IPS-11a (cell line): ENCODE measurements around the gene RBM4B.
"Not testable (repeated sequence)": the region's sequence is repeated elsewhere in the genome, so short reads cannot be mapped to it uniquely, and the experiment has no call there.

Source experiments
- H3K4me3 ChIP-seq: one replicate; pipeline ENCODE4 v1.5.1; 2013; ENCODE audit warnings: low read depth, low read length, control low read depth

RBM4B gene

DNA sequence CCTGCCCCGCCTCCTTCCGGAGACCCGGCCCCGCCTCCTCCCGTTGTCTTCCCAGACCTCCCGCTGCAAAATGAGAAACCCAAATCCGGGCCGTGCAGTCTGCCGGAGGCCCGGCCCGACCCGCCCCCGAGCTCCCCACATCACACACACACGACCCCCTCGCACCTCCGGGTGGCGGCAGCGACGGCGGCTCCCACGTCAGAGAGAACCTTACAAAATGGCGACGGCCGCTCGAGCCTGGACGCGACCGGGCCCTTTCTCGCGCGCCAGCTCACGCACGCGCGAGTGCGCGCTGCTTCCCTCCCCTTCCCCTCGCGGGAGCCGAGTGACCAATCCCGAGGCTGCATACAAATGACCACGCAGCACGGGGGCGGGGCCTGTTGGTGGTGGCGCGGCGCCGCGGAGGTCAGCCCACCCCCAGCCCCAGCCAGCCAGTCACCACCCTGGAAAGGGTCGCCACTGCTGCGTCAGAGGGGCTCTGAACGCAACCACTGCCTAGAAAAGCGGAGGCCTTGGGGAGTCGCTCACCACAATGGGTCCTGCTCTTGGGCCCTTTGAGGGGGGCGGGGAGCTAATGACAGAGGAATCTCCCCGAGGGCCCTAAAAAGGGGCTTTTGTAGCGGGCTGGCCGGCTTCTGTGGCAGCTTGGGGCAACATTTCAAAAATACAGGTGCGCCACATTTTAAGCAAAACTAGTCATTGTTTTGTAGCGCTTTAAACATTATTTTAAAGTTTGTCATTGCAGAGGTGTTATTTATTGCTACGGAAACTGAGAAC is at the start of gene RBM4B:
Gene RBM4B, minus strand, starts transcription at position 289 of the 777 bp plus-strand sequence. CDS start 808 bp downstream, outside the sequence.
- peak within 1 kb of the TSS; percentile 79 for H3K4me3 ChIP-seq

DNA sequence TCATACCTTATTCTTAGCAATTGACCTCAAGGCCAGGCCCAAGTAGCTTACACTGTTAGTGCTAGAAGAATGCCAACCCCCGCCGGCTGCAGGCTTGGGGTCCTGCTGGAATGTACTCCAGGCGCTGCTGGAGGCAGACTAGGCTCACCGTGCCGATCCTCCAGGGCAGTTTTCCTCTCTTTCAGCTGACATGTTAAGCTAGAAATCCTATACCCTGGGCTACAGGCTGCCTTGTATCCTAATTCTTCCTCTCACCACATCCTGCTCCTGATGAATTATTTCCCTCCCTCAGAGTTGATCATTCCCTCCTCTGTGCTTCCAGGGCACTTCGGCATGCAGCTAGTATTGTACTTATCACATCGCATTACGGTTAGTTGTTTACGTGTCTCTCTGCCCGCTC is 48.0 kb upstream of the RBM4B start:
- no peak overlapping the region for H3K4me3 ChIP-seq

GRCh38 chr11:66725114-66725513 is 47.4 kb upstream of the RBM4B start:
- no peak overlapping the region for H3K4me3 ChIP-seq

GRCh38 chr11:66724167-66724566 is 46.5 kb upstream of the RBM4B start:
- H3K4me3 ChIP-seq, result not testable (repeated sequence)

- H3K4me3 ChIP-seq, result no peak overlapping the region
Observed at GRCh38 chr11:66723693-66724092, 46.0 kb upstream of the RBM4B start.

DNA sequence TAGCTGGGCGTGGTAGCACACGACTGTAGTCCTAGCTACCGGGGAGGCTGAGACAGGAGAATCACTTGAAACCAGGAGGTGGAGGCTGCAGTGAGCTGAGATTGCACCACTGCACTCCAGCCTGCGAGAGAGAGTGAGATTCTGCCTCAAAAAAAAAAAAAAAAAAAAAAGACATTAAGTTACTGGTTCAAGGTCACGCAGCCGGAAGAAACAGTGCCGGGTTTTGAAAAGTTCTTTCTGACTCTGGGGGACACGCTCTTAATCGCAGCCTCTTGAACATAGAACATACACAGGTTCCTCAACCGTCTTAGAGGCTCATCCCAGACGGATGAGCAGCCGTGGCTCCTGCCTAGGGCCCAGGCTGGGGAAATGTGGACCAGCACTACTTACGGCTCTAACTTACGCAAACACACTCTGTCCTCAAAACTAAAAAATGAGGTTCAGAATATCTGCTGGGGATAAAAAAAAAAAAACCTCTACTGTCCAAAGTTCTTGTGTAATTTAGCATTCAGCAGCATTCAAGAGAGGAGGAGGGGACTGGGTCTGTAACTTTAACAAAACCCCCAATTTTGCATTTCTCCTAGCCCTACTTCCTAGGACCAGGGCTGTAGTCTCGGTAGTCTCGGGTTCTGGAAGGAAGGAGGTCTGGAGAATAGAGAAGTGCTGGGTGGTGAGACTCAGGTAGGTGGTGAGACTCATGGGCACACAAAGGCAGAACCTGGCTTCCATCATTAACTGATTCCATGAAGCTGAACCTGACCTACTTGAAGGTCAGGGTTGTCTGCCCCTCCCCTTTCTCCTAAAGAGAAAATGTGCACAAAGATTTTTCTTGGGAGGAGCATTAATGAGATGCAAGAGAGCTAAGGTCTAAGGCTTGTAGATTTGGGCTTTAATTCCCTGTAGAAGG is 45.3 kb upstream of the RBM4B start:
- no peak overlapping the region for H3K4me3 ChIP-seq

DNA sequence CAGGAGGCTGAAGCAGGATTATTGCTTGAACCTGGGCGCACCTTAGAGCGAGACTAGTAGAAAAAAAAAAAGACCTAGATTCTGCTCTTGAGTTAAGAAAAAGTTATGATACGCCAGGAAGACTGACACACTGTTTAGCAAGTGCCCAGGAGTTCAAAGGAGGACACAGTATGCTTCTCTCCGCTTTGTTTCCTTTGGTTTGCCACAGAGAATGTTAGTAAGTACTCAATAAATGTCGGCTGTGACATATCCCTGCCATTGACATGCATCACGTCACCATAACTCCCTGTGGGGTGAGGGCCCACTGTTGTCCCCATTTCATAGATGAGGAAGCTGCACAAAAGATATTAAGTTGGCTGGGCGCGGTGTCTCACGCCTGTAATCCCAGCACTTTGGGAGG is 44.3 kb upstream of the RBM4B start:
- no peak overlapping the region for H3K4me3 ChIP-seq

GRCh38 chr11:66720899-66721470 is 43.3 kb upstream of the RBM4B start:
- no peak overlapping the region for H3K4me3 ChIP-seq

DNA sequence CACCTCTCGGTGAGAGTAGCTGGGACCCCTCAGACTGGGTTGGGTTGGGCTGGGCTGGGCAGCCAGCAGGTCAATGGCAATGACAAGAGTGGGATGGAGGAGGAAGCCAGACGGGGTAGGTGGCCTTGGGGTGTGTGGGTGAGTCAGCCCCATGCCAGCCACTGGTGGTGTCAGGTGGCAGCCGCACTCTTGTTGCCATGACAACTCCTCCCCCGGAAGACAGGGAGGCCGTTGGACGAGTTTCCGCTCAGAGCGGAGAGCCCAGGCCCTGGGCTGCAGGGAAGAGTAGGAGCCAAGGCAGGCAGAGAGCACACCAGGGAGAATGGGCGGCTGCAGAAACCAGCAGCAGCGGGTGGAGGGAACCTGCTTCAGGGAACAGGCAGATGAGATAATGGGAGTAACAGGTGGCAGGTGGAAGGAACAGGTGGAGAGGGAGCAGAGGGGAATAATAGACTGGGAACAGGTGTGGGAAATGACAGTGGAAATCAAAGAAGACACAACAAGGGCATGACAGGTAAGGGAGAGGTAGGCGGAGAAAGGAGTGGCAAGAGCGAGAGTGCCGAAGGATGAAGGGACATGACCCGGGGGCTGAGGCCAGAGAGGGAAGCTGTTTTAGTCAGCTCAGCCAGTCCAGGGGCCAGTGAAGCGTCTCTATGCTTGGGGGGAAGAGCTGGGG is 42.7 kb upstream of the RBM4B start:
- no peak overlapping the region for H3K4me3 ChIP-seq

DNA sequence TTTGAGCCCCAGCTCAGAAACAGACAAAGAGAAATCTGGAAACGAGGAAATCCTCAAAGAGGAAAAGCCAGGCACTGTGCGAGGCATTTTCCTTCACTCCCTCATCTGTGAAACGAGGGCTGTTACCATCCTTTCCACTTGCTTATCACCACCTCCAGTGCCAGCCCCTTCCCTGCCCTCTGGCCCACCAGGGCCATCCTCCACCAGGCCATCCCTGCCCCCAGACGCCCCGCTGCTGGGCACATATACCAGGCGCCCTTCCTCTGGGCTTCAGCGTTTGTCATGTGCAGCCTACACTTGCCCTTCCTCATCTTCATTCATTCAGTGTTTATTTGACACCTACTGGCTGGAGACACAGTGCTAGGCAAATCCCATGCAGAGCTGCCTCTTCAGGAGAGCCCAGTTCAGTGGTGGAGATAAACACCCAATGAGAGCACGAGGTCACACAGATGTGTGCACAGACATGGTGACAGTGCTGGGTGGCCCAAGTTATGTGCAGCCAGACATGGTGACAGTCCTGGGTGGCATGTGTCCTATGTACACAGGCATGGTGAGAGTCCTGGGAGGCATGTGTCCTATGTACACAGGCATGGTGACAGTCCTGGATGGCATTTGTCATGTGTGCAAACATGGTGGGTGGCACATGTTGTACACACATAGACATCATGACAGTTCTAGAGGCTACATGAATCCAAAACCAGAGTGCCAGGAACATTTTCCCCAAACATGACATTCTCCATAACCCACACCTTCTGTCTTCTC is 41.6 kb upstream of the RBM4B start:
- no peak overlapping the region for H3K4me3 ChIP-seq

DNA sequence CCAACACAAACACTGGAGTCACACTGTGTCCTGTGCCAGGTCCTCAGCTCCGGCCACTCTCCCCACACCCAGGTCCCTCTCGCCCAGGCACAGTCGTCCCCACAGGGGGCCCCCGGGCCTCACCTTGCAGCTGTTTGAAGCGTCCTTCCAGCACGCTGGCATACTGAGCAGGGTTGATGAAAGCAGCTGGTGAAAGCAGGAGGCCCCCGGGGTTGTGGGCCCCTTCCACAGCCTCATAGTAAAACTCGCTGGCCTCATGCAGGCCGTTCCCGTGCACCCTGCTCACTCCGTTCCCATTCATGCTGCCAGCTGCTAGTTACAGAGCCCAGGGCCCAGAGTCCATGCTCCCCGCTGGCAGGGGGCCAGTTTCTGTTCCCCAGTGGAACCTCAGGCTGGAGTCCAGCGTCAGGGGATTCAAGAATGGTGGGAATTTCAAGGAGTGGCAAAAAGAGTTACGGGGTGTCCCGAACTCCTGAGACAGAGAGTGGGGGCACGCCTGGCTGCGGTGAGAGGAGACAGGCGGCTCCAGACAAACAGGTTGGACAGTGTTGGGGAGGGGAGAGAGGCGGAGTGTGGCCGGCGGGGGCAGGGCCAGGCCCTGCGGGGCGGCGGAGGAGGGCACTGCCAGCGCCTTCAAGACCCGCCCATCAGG is 40.8 kb upstream of the RBM4B start:
- no peak overlapping the region for H3K4me3 ChIP-seq

GRCh38 chr11:66717925-66718319 is 40.2 kb upstream of the RBM4B start:
- H3K4me3 ChIP-seq, result no peak overlapping the region

DNA sequence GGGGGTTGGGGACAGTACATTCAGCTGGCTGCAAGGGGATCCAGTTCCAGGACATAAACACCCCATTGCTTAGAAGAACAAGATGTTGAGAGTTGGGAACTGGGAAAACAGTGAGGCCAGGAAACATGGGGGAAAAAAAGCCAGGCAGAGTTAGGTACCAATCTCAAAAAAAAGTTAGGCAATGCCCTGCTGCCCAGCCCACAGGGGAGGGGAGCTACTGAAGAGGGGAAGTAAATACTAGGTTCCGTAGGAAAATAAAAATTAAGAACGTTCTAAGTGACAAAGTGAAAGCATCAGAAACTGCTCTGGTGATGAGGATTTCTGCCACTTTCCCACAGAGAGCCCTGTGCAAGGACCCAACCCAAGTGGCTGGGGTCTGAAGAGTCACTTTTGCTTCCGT is 39.3 kb upstream of the RBM4B start:
- no peak overlapping the region for H3K4me3 ChIP-seq

GRCh38 chr11:66715346-66716085 is 37.8 kb upstream of the RBM4B start:
- no peak overlapping the region for H3K4me3 ChIP-seq

- H3K4me3 ChIP-seq, result no peak overlapping the region
Observed at GRCh38 chr11:66713746-66714480, 36.2 kb upstream of the RBM4B start.

DNA sequence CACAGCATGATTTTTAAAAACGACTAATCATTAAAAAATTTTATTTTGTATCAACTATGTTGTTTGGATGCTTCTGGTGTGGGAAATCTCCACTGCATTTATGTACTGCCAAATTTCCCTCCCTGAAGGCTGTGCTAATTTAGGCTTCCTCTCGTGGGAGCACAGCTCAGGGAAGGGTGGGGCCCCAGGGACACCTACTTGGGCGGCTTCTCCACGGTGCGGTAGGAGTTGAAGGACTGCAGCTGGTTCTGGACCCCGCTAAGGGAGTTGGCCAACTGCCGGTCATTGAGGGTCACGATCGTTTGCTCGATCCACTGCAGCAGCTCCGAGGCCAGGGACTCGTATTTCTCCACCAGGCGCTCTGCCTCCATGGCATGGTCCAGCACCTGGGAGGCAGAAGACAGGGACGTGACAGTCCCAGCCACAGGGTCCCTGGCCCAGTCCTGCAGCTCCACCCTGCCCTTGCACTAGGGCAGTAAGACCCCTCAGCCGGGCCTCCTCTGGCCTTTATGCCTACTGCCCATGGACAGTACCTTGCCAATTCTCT is 32.8 kb upstream of the RBM4B start:
- H3K4me3 ChIP-seq, result no peak overlapping the region

DNA sequence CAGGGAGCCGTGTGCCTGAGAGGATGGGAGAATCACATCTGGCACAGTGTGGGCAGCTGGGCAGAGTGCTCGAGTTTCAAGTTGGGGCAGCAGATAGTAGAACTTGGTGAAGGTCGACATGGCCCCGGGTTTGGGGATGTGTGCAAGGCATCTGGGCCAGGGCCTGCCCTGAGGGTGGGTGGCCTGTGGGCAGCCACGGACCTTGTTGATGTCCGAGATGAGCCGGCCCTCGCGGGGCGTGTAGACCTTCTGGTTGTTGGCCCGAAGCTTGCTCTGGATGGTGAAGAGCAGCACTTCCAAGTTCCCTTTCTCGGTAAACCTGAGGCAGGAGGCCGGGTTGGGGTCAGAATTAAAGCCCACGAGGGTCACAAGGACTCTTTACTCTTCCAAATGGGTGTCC is 31.0 kb upstream of the RBM4B start:
- no peak overlapping the region for H3K4me3 ChIP-seq

- H3K4me3 ChIP-seq, result no peak overlapping the region
Observed at GRCh38 chr11:66708094-66708493, 30.4 kb upstream of the RBM4B start.
